ENCODE results near the gene SPTBN4. TPM values are rescaled to one million over a fixed set of nuclear protein-coding genes. Genes with fewer than 3 reads are reported as not detected.
A peak's percentile ranks its signal among the peaks of the same experiment; 100 is the strongest.
"Not testable (repeated sequence)": the region's sequence is repeated elsewhere in the genome, so short reads cannot be mapped to it uniquely, and the experiment has no call there.

Gene SPTBN4
- total RNA-seq, 1 donor from 2014 or later = 161 TPM

DNA sequence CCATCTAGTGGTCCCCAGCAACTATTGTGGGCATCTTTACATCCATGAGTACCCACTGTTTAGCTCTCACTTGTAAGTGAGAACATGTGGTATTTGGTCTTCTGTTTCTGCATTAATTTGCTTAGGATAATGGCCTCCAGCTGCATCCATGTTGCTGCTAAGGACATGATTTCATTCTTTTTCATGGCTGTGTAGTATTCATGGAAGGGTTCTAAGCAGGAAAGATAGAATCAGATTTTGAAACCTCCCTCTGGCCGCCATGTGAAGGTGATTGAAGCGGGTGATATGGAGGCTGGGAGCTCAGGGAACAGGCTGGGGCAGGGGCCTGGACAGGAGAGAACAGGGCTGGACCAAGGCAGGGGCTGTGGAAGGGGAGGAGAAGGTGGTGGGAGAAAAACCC, 154.5 kb downstream of the SPTBN4 start:
- Mint-ChIP-seq H3K9me3 (ENCODE audit: unreplicated experiment) (peaks cover 4% of the 10 kb centered on the region), H3K27ac (ENCODE audit: unreplicated experiment) (no peak overlapping the region), H3K27me3 (ENCODE audit: unreplicated experiment) (peaks cover 8% of the 10 kb centered on the region), H3K4me1 (ENCODE audit: low read depth, unreplicated experiment) (peaks cover 6% of the 10 kb centered on the region), H3K36me3 (ENCODE audit: unreplicated experiment) (peaks cover 4% of the 10 kb centered on the region), H3K4me3 (ENCODE audit: unreplicated experiment) (no peak overlapping the region)
- no peak for DNase-seq
- no peak for TF ChIP-seq CTCF (IDR thresholded peaks at IDR 0.05; ENCODE audit: partially characterized antibody, unreplicated experiment)

DNA sequence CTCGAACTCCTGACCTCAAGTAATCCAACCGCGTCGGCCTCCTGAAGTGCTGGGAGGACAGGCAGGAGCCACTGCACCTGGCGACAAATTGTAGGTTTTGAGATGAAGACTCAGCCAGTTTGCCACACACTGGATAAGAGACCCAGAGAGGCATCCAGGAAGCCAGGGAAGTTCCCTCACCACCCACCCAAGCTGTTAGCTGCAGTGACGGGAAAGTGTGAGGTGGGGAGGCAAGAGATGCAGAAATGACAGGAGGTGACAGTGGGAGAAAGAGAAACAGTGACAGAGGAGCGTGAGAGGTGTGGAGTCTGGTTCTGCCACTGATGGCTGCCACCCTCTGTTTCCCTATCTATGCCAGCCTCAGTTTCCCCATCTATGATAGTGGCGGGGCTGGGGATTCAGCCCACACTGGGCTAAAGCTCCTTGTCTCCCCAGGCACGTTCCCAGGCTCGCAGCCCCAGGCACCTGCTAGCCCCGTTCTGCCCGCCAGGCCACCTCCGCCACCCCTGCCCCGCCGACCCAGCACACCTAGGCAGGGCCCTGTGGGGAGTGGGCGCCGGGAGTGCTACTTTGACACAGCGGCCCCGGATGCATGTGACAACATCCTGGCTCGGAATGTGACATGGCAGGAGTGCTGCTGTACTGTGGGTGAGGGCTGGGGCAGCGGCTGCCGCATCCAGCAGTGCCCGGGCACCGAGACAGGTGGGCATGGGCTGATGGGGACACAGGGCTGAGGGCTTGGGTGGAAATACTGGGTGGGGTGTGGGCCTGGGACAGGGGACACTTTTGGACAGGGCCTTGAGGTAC, 155.4 kb downstream of the SPTBN4 start:
- H3K27ac Mint-ChIP-seq (ENCODE audit: unreplicated experiment) = no peak overlapping the region
- TF ChIP-seq CTCF (IDR thresholded peaks at IDR 0.05; ENCODE audit: partially characterized antibody, unreplicated experiment) = no peak
- H3K36me3 Mint-ChIP-seq (ENCODE audit: unreplicated experiment) = peaks cover 5% of the 10 kb centered on the region
- H3K4me1 Mint-ChIP-seq (ENCODE audit: low read depth, unreplicated experiment) = peaks cover 8% of the 10 kb centered on the region
- peaks cover 5% of the 10 kb centered on the region for H3K9me3 Mint-ChIP-seq (ENCODE audit: unreplicated experiment)
- no peak for DNase-seq
- no peak overlapping the region for H3K4me3 Mint-ChIP-seq (ENCODE audit: unreplicated experiment)
- H3K27me3 Mint-ChIP-seq (ENCODE audit: unreplicated experiment) = peaks cover 10% of the 10 kb centered on the region

- no peak for DNase-seq
- TF ChIP-seq CTCF (IDR thresholded peaks at IDR 0.05; ENCODE audit: partially characterized antibody, unreplicated experiment) = no peak
- H3K27me3 Mint-ChIP-seq (ENCODE audit: unreplicated experiment) = peaks cover 10% of the 10 kb centered on the region
- peaks cover 8% of the 10 kb centered on the region for H3K4me1 Mint-ChIP-seq (ENCODE audit: low read depth, unreplicated experiment)
- H3K4me3 Mint-ChIP-seq (ENCODE audit: unreplicated experiment) = no peak overlapping the region
- H3K27ac Mint-ChIP-seq (ENCODE audit: unreplicated experiment) = no peak overlapping the region
- peaks cover 5% of the 10 kb centered on the region for H3K9me3 Mint-ChIP-seq (ENCODE audit: unreplicated experiment)
- peaks cover 5% of the 10 kb centered on the region for H3K36me3 Mint-ChIP-seq (ENCODE audit: unreplicated experiment)
These were observed 155.9 kb downstream of the SPTBN4 start for GRCh38 chr19:40622773-40623075.

- no peak for TF ChIP-seq CTCF (IDR thresholded peaks at IDR 0.05; ENCODE audit: partially characterized antibody, unreplicated experiment)
- Mint-ChIP-seq H3K36me3 (ENCODE audit: unreplicated experiment) (peaks cover 5% of the 10 kb centered on the region), H3K4me1 (ENCODE audit: low read depth, unreplicated experiment) (peaks cover 8% of the 10 kb centered on the region), H3K4me3 (ENCODE audit: unreplicated experiment) (peak overlapping the region; percentile 55), H3K27ac (ENCODE audit: unreplicated experiment) (no peak overlapping the region), H3K9me3 (ENCODE audit: unreplicated experiment) (peaks cover 2% of the 10 kb centered on the region), H3K27me3 (ENCODE audit: unreplicated experiment) (peaks cover 10% of the 10 kb centered on the region)
- DNase-seq = peak; percentile 66
These were observed 156.8 kb downstream of the SPTBN4 start for GRCh38 chr19:40623403-40624251.

- DNase-seq; H3K36me3 Mint-ChIP-seq (ENCODE audit: unreplicated experiment); H3K27ac Mint-ChIP-seq (ENCODE audit: unreplicated experiment); H3K9me3 Mint-ChIP-seq (ENCODE audit: unreplicated experiment); H3K4me1 Mint-ChIP-seq (ENCODE audit: low read depth, unreplicated experiment): not testable (repeated sequence)
- Mint-ChIP-seq H3K27me3 (ENCODE audit: unreplicated experiment) (peaks cover 10% of the 10 kb centered on the region), H3K4me3 (ENCODE audit: unreplicated experiment) (peak overlapping the region; percentile 2)
These were observed 157.8 kb downstream of the SPTBN4 start for GRCh38 chr19:40624369-40625153.
